AG20443 (cell line): ENCODE measurements around the gene TIMP3.

Experiments used
- DNase-seq: peaks from one replicate; pipeline ENCODE4 v3.0.0; 2012; ENCODE audit warnings: low spot score, mixed read lengths

The TIMP3 gene

GRCh38 chr22:32808038-32808445 is 6.5 kb downstream of the TIMP3 start:
- no peak for DNase-seq

GRCh38 chr22:32809786-32810554 is 8.5 kb downstream of the TIMP3 start:
- no peak for DNase-seq

- DNase-seq: no peak
Measured at GRCh38 chr22:32810555-32811133, 9.1 kb downstream of the TIMP3 start.

- DNase-seq: no peak
Measured at GRCh38 chr22:32811788-32812545, 10.5 kb downstream of the TIMP3 start.

GRCh38 chr22:32814285-32814860 is 12.9 kb downstream of the TIMP3 start:
- DNase-seq: no peak

GRCh38 chr22:32815059-32815458 is 13.6 kb downstream of the TIMP3 start:
- no peak for DNase-seq

GRCh38 chr22:32815943-32816342 is 14.4 kb downstream of the TIMP3 start:
- DNase-seq: no peak

- no peak for DNase-seq
Measured at GRCh38 chr22:32817137-32817730, 15.7 kb downstream of the TIMP3 start.

- DNase-seq: no peak
Measured at GRCh38 chr22:32818446-32819115, 17.1 kb downstream of the TIMP3 start.

GRCh38 chr22:32819120-32819519 is 17.6 kb downstream of the TIMP3 start:
- DNase-seq: no peak

GRCh38 chr22:32820131-32821119 is 18.9 kb downstream of the TIMP3 start:
- no peak for DNase-seq

GRCh38 chr22:32822179-32822877 is 20.8 kb downstream of the TIMP3 start:
- DNase-seq: no peak

GRCh38 chr22:32823024-32823730 is 21.7 kb downstream of the TIMP3 start:
- no peak for DNase-seq

GRCh38 chr22:32824531-32825312 is 23.2 kb downstream of the TIMP3 start:
- no peak for DNase-seq

GRCh38 chr22:32826537-32826936 is 25.0 kb downstream of the TIMP3 start:
- DNase-seq: no peak

GRCh38 chr22:32827049-32827602 is 25.6 kb downstream of the TIMP3 start:
- DNase-seq: no peak

- no peak for DNase-seq
Measured at GRCh38 chr22:32828150-32828549, 26.6 kb downstream of the TIMP3 start.

GRCh38 chr22:32828561-32828960 is 27.1 kb downstream of the TIMP3 start:
- no peak for DNase-seq
